Peyer's patch (tissue), 4 donors: ENCODE results near the gene OR9A2.

Experiments
- CTCF ChIP-seq, 6 experiments: fragments of 450-650 bp in 4 of 6; fragments of 200-600 bp in 2 of 6; sonication (generic) in 1 of 6; IDR thresholded peaks; one replicate each; pipeline ENCODE4 v1.5.1; 2017 to 2019; ENCODE audit warnings: antibody characterized with exemption in 6 of 6, mild to moderate bottlenecking in 3 of 6, moderate library complexity in 1 of 6
- POLR2A ChIP-seq, 2 donors: fragments of 450-650 bp; IDR thresholded peaks; one replicate each; pipeline ENCODE4 v1.5.1; 2017; ENCODE audit warnings: antibody characterized with exemption in 2 of 2, mild to moderate bottlenecking in 2 of 2, moderate library complexity in 2 of 2

GRCh38 chr7:143055754-143056153, 28.8 kb upstream of the OR9A2 start:
- no peak for TF ChIP-seq CTCF (IDR thresholded peaks at IDR 0.05)
- TF ChIP-seq POLR2A (IDR thresholded peaks at IDR 0.05): no peak
